Measurements from ENCODE around the gene NFIB. TPM values are rescaled to one million over a fixed set of nuclear protein-coding genes. Genes with fewer than 3 reads are reported as not detected.

The NFIB gene
- total RNA-seq, 2 experiments from 2014 or later = not detected

DNA sequence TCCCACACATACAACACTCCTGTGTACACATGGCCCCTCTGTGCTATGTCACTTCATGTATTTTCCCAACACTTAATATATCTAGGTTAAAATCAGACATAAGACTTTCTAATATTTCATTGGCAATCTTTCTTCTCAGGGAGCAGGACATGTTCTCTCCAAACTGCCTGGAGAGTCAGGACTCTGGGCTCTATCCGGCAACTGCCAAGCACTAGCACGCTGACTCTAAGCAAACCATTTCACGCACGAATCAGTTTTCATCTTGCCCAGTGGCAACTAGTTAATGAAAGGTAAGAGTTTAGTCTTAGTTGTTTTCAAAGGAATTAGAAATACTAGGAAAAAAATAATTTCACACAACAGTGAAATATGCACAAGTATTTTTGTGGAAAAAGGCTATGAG, 124.8 kb downstream of the NFIB start:
- Mint-ChIP-seq H3K27ac (no peak overlapping the region), H3K36me3 (ENCODE audit: low read depth) (no peaks in the 10 kb centered on the region), H3K4me3 (no peak overlapping the region), H3K27me3 (ENCODE audit: low read depth) (no peaks in the 10 kb centered on the region), H3K9me3 (ENCODE audit: insufficient read depth) (no peaks in the 10 kb centered on the region), H3K4me1 (ENCODE audit: low read depth) (no peaks in the 10 kb centered on the region)
- DNase-seq (no peak), ATAC-seq (no peak)
- ChIA-PET POLR2A (no interaction called here), CTCF (no interaction called here)

DNA sequence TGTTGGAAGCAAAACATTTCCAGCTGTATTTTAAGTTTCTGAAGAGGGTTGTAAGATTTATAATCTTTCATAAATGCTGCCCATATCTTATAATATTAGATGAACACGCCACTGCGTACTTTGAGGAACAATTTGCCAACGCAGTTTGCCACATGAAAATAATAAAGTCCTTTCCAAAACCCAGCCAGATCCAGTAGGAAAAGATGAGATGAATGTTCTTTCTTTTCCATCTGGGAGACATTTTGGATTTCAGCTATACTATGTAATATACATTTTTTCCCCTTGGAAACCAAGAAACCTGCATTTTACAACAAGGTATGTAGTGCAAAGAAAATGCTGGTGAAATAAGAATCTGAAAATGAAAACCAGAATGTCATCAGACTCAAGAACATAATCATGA, 125.4 kb downstream of the NFIB start:
- no peak for DNase-seq
- H3K27ac Mint-ChIP-seq = no peak overlapping the region
- no peak overlapping the region for H3K4me3 Mint-ChIP-seq
- no peak for ATAC-seq
- ChIA-PET POLR2A (no interaction called here), CTCF (no interaction called here)
- no peaks in the 10 kb centered on the region for H3K27me3 Mint-ChIP-seq (ENCODE audit: low read depth)
- no peaks in the 10 kb centered on the region for H3K4me1 Mint-ChIP-seq (ENCODE audit: low read depth)
- H3K9me3 Mint-ChIP-seq (ENCODE audit: insufficient read depth) = no peaks in the 10 kb centered on the region
- no peaks in the 10 kb centered on the region for H3K36me3 Mint-ChIP-seq (ENCODE audit: low read depth)

DNA sequence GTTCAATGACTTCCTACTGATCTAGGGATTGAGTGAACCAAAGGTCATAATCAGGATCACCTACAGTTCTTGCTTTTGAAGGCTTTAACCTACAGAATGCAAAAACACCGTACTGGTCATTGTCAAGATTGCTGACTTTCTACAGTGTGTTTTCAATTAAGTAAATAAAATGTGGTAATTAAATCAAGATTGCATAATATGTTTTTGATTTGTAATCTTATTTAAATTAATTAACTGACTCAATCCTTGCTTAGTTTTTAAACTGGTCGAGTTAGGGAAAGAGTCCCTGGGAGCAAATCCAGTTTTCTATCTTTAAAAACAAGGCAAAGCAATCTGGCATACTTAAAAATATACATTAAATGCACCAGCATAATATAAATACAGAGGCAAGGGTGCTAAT, 125.9 kb downstream of the NFIB start:
- Mint-ChIP-seq H3K27me3 (ENCODE audit: low read depth) (no peaks in the 10 kb centered on the region), H3K4me1 (ENCODE audit: low read depth) (no peaks in the 10 kb centered on the region), H3K36me3 (ENCODE audit: low read depth) (no peaks in the 10 kb centered on the region), H3K27ac (no peak overlapping the region), H3K4me3 (no peak overlapping the region), H3K9me3 (ENCODE audit: insufficient read depth) (no peaks in the 10 kb centered on the region)
- ChIA-PET POLR2A (no interaction called here), CTCF (no interaction called here)
- DNase-seq (no peak), ATAC-seq (no peak)

DNA sequence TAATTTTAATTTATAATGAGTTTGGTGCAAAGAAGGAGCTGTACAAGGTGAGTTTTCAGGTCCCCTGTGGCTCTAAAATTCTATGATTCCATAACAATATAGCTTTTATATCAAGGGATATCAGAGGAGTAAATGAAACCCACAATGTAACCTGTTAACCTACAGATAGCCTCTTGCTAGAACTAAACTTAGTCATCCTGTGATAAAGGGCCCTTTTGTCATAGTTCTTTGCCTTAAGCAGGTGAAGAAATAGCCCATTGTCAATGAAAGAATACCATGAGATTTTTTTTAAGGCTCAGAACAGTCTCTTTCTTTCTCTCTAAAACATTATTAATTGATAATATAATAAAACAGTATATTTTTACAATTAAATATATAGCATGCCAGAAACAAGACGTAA, 127.8 kb downstream of the NFIB start:
- no peak for ATAC-seq
- DNase-seq = no peak
- CTCF ChIA-PET = no interaction called here
- no peaks in the 10 kb centered on the region for H3K4me1 Mint-ChIP-seq (ENCODE audit: low read depth)
- H3K4me3 Mint-ChIP-seq = no peak overlapping the region
- H3K27me3 Mint-ChIP-seq (ENCODE audit: low read depth) = no peaks in the 10 kb centered on the region
- no peaks in the 10 kb centered on the region for H3K9me3 Mint-ChIP-seq (ENCODE audit: insufficient read depth)
- H3K27ac Mint-ChIP-seq = no peak overlapping the region
- POLR2A ChIA-PET = no interaction called here
- no peaks in the 10 kb centered on the region for H3K36me3 Mint-ChIP-seq (ENCODE audit: low read depth)

DNA sequence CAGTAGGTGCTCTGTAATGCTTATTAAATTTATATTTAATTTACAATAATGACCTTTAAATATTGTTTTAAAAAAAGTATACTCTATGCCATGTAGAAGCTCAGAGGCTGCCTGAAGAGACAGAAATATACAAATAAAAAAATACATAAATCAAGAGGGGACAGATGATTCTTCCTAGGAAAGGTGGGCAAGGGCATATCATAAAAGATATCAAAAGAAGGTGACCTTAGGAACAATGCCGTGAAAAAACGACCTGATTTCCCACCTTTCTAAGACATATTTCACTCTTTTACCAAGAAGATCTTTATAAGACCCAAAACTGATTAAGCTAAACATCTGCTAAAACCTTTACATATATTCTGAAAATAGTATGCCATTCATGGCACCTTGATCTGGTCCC, 128.9 kb downstream of the NFIB start:
- DNase-seq = no peak
- Mint-ChIP-seq H3K9me3 (ENCODE audit: insufficient read depth) (no peaks in the 10 kb centered on the region), H3K27me3 (ENCODE audit: low read depth) (no peaks in the 10 kb centered on the region), H3K36me3 (ENCODE audit: low read depth) (no peaks in the 10 kb centered on the region), H3K27ac (no peak overlapping the region), H3K4me1 (ENCODE audit: low read depth) (no peaks in the 10 kb centered on the region), H3K4me3 (no peak overlapping the region)
- ChIA-PET POLR2A (no interaction called here), CTCF (no interaction called here)
- ATAC-seq = no peak

DNA sequence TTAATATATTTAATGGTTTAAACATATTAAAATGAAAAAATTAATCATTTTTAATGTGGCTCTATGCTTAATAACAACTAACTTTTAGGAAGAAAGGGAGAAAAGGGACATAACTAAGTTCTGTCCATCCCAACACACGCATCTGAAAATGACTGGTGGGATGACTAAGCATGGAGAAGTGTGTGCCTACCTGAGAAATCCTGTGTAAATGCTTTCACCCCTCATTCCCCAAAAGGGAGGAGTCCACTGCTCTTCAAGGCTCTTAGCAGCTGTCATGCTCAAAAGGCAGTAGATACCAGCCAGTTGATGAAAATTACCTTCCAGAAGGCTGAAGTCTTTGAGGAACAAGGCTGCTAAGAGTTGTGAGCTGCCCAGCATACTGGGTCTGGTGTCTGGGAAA, 130.9 kb downstream of the NFIB start:
- H3K36me3 Mint-ChIP-seq (ENCODE audit: low read depth) = no peaks in the 10 kb centered on the region
- H3K27me3 Mint-ChIP-seq (ENCODE audit: low read depth) = no peaks in the 10 kb centered on the region
- no peak for ATAC-seq
- H3K4me1 Mint-ChIP-seq (ENCODE audit: low read depth) = no peaks in the 10 kb centered on the region
- ChIA-PET POLR2A (no interaction called here), CTCF (no interaction called here)
- no peak overlapping the region for H3K27ac Mint-ChIP-seq
- no peak for DNase-seq
- no peaks in the 10 kb centered on the region for H3K9me3 Mint-ChIP-seq (ENCODE audit: insufficient read depth)
- H3K4me3 Mint-ChIP-seq = no peak overlapping the region

DNA sequence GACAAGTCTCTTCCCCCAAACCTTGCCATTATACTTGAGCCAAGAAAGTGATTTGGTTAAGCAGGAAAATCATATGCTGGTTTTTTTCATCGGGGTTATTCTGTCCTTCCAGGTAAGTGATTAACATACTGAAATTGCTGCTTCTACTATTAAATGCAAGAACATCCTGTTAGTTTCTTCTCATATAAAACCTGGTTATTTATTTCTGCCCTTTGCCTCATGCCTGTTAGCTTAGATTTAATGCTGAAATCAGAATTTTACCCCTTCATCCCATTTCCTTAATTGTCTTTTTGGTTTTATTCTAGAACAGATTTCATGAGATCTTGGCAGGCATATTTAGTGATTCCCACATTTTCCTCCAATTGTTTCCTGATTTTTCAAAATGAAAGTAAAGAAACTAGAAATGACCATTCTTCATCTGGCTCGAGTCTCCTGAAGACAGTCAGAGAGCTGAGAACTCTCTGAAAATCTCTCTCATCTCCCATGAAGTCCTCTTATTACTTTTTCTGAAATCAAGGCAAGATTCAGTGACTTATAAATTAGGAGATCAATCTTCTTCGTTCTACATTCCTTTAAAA, 132.9 kb downstream of the NFIB start:
- Mint-ChIP-seq H3K27me3 (ENCODE audit: low read depth) (no peaks in the 10 kb centered on the region), H3K27ac (no peak overlapping the region), H3K4me3 (no peak overlapping the region), H3K4me1 (ENCODE audit: low read depth) (no peaks in the 10 kb centered on the region), H3K9me3 (ENCODE audit: insufficient read depth) (no peaks in the 10 kb centered on the region), H3K36me3 (ENCODE audit: low read depth) (no peaks in the 10 kb centered on the region)
- ChIA-PET POLR2A (no interaction called here), CTCF (no interaction called here)
- ATAC-seq (no peak), DNase-seq (no peak)

DNA sequence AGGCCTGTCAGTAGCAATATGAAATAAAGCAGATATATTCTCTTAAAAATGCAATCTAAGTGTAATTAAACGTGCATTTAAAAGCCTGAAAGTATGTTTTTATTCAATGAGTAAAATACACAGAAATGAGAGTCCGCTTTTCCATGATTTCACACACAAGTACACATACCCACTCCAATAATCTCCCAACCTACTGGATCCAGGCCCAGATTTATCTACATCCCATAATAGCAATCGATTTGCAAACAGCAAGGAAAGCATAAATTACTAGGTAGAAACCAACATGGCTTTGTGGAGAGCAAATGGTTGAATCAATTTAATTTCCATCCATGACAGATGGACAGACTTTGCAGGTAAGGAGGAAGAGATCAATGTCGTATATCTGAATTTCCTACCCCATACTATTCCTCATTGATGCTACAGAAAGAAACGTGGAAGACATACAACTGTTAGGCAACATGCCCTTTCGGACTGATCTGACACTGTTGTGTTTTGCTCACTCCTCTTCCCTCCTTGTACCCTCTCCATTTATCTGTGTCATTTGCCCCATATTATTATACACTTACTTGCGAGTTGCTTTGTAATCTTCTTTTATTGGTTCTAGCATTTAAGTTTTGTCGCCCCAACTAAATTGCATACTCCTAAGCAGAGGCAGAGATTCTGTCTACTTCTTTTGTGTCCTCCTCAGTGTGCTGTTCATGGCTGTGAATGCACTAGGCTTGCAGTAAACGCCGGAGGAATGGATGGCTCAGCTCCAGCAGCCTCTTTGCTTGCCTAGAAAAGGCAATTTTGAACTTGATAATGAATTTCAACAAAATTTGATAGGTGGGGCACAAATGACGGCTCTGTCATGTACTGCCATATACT, 133.6 kb downstream of the NFIB start:
- no peaks in the 10 kb centered on the region for H3K4me1 Mint-ChIP-seq (ENCODE audit: low read depth)
- no peaks in the 10 kb centered on the region for H3K9me3 Mint-ChIP-seq (ENCODE audit: insufficient read depth)
- no peak overlapping the region for H3K4me3 Mint-ChIP-seq
- ChIA-PET CTCF (no interaction called here), POLR2A (no interaction called here)
- no peaks in the 10 kb centered on the region for H3K36me3 Mint-ChIP-seq (ENCODE audit: low read depth)
- no peak for ATAC-seq
- H3K27me3 Mint-ChIP-seq (ENCODE audit: low read depth) = no peaks in the 10 kb centered on the region
- H3K27ac Mint-ChIP-seq = no peak overlapping the region
- DNase-seq = no peak

DNA sequence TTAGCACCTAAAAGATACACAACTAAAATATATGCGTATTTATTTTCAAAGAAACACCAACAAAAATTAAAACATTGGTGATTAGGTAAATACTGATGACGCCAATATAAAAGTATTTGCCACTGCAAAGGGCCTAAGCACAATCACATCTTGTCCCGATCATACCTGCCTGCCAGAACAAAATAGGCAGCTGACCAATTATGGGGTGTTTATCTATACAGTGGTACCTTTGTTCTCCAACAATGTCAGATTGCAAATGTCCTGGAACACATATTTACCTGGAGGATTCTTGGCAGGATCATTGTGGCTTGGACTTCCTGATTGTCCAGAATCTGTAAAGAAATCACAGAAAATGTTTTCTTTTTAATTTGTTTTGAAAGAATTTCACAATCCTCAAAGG, 134.5 kb downstream of the NFIB start:
- ChIA-PET POLR2A (no interaction called here), CTCF (no interaction called here)
- Mint-ChIP-seq H3K27me3 (ENCODE audit: low read depth) (no peaks in the 10 kb centered on the region), H3K36me3 (ENCODE audit: low read depth) (no peaks in the 10 kb centered on the region), H3K4me1 (ENCODE audit: low read depth) (no peaks in the 10 kb centered on the region), H3K9me3 (ENCODE audit: insufficient read depth) (no peaks in the 10 kb centered on the region), H3K4me3 (no peak overlapping the region), H3K27ac (no peak overlapping the region)
- ATAC-seq (no peak), DNase-seq (no peak)

DNA sequence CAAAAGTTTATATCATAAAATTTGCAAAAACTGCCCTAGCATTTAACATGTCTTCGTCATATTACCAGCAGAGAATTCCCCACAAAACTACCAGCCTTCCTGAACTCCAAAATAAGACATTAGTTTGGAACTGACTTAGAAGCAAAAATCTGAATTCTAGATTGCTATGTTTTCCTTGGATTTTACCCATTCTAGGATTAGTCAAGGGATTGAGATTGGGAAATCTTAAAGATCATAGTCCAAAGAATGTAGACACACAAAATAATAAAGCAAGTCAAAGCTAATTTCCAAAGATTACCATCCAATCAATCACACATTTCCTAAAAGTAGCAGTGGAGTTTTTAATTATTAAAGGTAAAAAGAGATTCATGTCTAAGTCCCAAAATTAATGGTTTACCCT, 138.2 kb downstream of the NFIB start:
- ChIA-PET CTCF (no interaction called here), POLR2A (no interaction called here)
- ATAC-seq (no peak), DNase-seq (no peak)
- H3K4me1 Mint-ChIP-seq (ENCODE audit: low read depth) = no peaks in the 10 kb centered on the region
- H3K36me3 Mint-ChIP-seq (ENCODE audit: low read depth) = no peaks in the 10 kb centered on the region
- H3K27me3 Mint-ChIP-seq (ENCODE audit: low read depth) = no peaks in the 10 kb centered on the region
- no peak overlapping the region for H3K4me3 Mint-ChIP-seq
- no peaks in the 10 kb centered on the region for H3K9me3 Mint-ChIP-seq (ENCODE audit: insufficient read depth)
- no peak overlapping the region for H3K27ac Mint-ChIP-seq

DNA sequence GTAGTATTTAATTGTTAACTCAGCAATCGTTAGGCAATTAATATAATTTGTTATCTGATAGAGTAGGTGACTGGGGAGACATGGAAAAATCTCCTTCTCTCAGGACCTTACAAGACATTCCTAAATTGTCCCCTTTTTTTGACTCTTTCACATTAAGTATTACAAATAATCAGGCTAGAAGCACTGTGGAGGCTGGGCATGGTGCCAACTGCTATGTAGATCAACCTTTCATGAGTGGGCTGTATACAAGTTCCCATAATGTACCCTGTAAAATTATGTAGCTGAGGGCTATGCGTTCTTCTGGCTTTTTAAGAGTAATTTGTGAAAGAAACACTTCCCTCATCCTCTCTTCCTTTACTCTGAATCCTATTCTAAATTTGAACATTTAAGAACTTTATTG, 140.2 kb downstream of the NFIB start:
- DNase-seq = no peak
- no peaks in the 10 kb centered on the region for H3K27me3 Mint-ChIP-seq (ENCODE audit: low read depth)
- H3K4me1 Mint-ChIP-seq (ENCODE audit: low read depth) = no peaks in the 10 kb centered on the region
- no peaks in the 10 kb centered on the region for H3K36me3 Mint-ChIP-seq (ENCODE audit: low read depth)
- ChIA-PET POLR2A (no interaction called here), CTCF (no interaction called here)
- H3K27ac Mint-ChIP-seq = no peak overlapping the region
- no peak overlapping the region for H3K4me3 Mint-ChIP-seq
- ATAC-seq = no peak
- H3K9me3 Mint-ChIP-seq (ENCODE audit: insufficient read depth) = no peaks in the 10 kb centered on the region

DNA sequence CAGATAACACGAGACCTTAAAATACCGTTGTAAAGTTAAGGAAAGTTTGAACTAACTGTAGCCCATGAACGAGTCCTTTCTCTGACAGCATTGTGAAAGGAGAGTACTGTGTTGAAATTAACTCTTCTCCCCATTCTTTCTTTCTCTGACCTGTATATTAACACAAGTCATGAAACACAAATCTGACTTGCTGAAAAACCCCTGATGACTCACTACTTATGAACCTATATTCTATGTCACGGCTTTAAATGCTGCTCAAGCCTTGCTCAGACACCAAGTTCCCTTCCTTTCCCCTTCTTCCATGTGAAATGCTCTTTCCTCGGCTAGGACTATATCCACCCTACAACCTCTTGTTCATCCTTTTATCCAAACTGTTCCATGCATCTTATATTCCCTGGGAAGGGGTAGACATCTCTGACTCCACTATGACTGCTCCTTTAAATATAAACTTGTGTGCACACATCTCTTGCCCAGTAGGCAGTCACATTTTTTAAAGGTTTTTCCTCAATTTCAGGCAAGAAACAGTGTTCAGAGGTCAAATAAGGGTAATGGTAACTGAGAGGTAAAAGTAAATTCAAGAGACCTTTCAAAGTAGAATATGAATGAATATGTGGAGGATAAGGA, 142.9 kb downstream of the NFIB start:
- Mint-ChIP-seq H3K4me3 (no peak overlapping the region), H3K27ac (no peak overlapping the region), H3K4me1 (ENCODE audit: low read depth) (no peaks in the 10 kb centered on the region), H3K9me3 (ENCODE audit: insufficient read depth) (no peaks in the 10 kb centered on the region), H3K36me3 (ENCODE audit: low read depth) (no peaks in the 10 kb centered on the region), H3K27me3 (ENCODE audit: low read depth) (no peaks in the 10 kb centered on the region)
- ATAC-seq (no peak), DNase-seq (no peak)
- CTCF ChIA-PET = no interaction called here
- POLR2A ChIA-PET = no interaction called here
